Gastrocnemius medialis (tissue), 4 donors: Measurements from ENCODE around the gene PAPPA.

Experiments used
- POLR2A ChIP-seq, 2 donors: fragments of 450-650 bp; IDR thresholded peaks; one replicate each; pipeline ENCODE4 v1.6.1; 2017; ENCODE audit warnings: antibody characterized with exemption in 2 of 2, mild to moderate bottlenecking in 2 of 2, moderate library complexity in 2 of 2
- TF ChIP-seq, protein P1 (sequence below), 5 experiments: fragments of 450-650 bp in 3 of 5; fragments of 200-600 bp in 2 of 5; sonication (generic) in 2 of 5; IDR thresholded peaks in 4 of 5; conservative IDR thresholded peaks in 1 of 5; 1 replicate in 4 of 5; 2 replicates in 1 of 5; pipeline ENCODE4 v1.5.1; 2016 to 2019; ENCODE audit warnings: antibody characterized with exemption in 5 of 5, mild to moderate bottlenecking in 3 of 5, moderate library complexity in 3 of 5

DNA sequence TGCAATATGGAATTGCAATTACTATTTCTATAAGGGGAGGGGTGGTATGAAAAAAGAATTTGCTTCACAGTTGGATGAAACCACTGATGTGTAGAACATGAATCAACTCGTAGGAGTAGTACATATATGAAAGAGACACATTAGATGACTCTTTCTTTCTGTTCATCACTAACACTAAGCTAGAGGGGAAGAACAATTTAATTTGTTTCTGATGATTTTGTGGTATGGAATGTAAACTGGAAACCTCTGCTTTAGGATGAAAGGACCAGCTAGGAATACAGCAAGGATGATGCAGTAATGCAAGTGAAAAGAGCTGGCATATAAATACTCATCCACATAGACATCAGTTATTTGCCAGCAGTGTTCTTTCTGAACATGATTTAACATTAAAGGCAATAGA, 113.4 kb downstream of the PAPPA start:
- TF ChIP-seq, protein P1, sequence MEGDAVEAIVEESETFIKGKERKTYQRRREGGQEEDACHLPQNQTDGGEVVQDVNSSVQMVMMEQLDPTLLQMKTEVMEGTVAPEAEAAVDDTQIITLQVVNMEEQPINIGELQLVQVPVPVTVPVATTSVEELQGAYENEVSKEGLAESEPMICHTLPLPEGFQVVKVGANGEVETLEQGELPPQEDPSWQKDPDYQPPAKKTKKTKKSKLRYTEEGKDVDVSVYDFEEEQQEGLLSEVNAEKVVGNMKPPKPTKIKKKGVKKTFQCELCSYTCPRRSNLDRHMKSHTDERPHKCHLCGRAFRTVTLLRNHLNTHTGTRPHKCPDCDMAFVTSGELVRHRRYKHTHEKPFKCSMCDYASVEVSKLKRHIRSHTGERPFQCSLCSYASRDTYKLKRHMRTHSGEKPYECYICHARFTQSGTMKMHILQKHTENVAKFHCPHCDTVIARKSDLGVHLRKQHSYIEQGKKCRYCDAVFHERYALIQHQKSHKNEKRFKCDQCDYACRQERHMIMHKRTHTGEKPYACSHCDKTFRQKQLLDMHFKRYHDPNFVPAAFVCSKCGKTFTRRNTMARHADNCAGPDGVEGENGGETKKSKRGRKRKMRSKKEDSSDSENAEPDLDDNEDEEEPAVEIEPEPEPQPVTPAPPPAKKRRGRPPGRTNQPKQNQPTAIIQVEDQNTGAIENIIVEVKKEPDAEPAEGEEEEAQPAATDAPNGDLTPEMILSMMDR (IDR thresholded peaks at IDR 0.05 in 4 of 5, conservative IDR thresholded peaks at IDR 0.05 in 1 of 5): no peak
- no peak for TF ChIP-seq POLR2A (IDR thresholded peaks at IDR 0.05)
